HG02798 (cell line): Measurements from ENCODE around the gene PRG3.
A peak's percentile ranks its signal among the peaks of the same experiment; 100 is the strongest.
"Not testable (repeated sequence)": the region's sequence is repeated elsewhere in the genome, so short reads cannot be mapped to it uniquely, and the experiment has no call there.

Source experiments
- ATAC-seq: cut with Tn5 transposase; IDR thresholded peaks from one replicate; pipeline ENCODE4 v1.9.1; 2021; ENCODE audit warnings: mild to moderate bottlenecking; ENCODE audit not compliant: unreplicated experiment, poor library complexity

Gene PRG3

GRCh38 chr11:57344826-57345225 lies 36.1 kb downstream of the PRG3 start:
- no peak for ATAC-seq

GRCh38 chr11:57343825-57344224 lies 37.1 kb downstream of the PRG3 start:
- no peak for ATAC-seq

- no peak for ATAC-seq
Measured at GRCh38 chr11:57342702-57343101, 38.2 kb downstream of the PRG3 start.

- ATAC-seq: no peak
Measured at GRCh38 chr11:57341250-57341808, 39.6 kb downstream of the PRG3 start.

GRCh38 chr11:57340039-57340615 lies 40.8 kb downstream of the PRG3 start:
- no peak for ATAC-seq

GRCh38 chr11:57339328-57339727 lies 41.6 kb downstream of the PRG3 start:
- ATAC-seq: no peak

GRCh38 chr11:57338142-57338541 lies 42.8 kb downstream of the PRG3 start, which contains the start of gene P2RX3:
P2RX3 (plus strand) TSS chr11:57338352; CDS start chr11:57338551, 199 bp downstream.
- no peak for ATAC-seq

GRCh38 chr11:57336856-57337255 lies 44.1 kb downstream of the PRG3 start:
- ATAC-seq: not testable (repeated sequence)

GRCh38 chr11:57336111-57336666 lies 44.8 kb downstream of the PRG3 start:
- no peak for ATAC-seq

- ATAC-seq: peak; percentile 99
Measured at GRCh38 chr11:57335343-57336110, 45.4 kb downstream of the PRG3 start, which contains the start of gene SSRP1. SSRP1 (minus strand) TSS chr11:57335892; CDS start chr11:57335121, 771 bp downstream.

- ATAC-seq: no peak
Measured at GRCh38 chr11:57335023-57335342, 46.0 kb downstream of the PRG3 start.

- ATAC-seq: no peak
Measured at GRCh38 chr11:57332694-57333440, 48.1 kb downstream of the PRG3 start.

GRCh38 chr11:57331720-57332119 lies 49.2 kb downstream of the PRG3 start:
- ATAC-seq: no peak

- no peak for ATAC-seq
Measured at GRCh38 chr11:57330029-57330428, 50.9 kb downstream of the PRG3 start.

- ATAC-seq: no peak
Measured at GRCh38 chr11:57327721-57328120, 53.2 kb downstream of the PRG3 start.
